SK-N-SH treated with all-trans-retinoic acid at 6 μM for 48 hours (cell line): ENCODE results near the gene BCKDHB.

ENCODE experiments used
- ATAC-seq: fragments of 200-7000 bp; cut with Tn5 transposase; 3 replicates; pipeline ENCODE4 v1.9.1; 2020; ENCODE audit warnings: mild to moderate bottlenecking, moderate library complexity
- ARNTL ChIP-seq: fragments of 450-650 bp; formaldehyde crosslinking; IDR thresholded peaks from 2 replicates; pipeline ENCODE4 v1.5.0; 2020; ENCODE audit warnings: low read depth, mild to moderate bottlenecking, moderate library complexity, borderline replicate concordance
- BACH2 ChIP-seq: fragments of 250-450 bp; sonication (Bioruptor Pico); IDR thresholded peaks from 2 replicates; pipeline ENCODE4 v1.9.0; 2021; ENCODE audit warnings: mild to moderate bottlenecking, borderline replicate concordance
- CREB5 ChIP-seq: fragments of 250-450 bp; sonication (Bioruptor Pico); IDR thresholded peaks from 2 replicates; pipeline ENCODE4 v1.5.1; 2020; ENCODE audit warnings: low read depth, mild to moderate bottlenecking, moderate library complexity
- CSDC2 ChIP-seq: fragments of 250-450 bp; sonication (Bioruptor Pico); IDR thresholded peaks from 2 replicates; pipeline ENCODE4 v1.5.0; 2020; ENCODE audit warnings: mild to moderate bottlenecking, moderate library complexity
- CSRNP3 ChIP-seq: fragments of 250-450 bp; sonication (Bioruptor Pico); IDR thresholded peaks from 2 replicates; pipeline ENCODE4 v1.5.1; 2021; ENCODE audit warnings: mild to moderate bottlenecking, moderate library complexity
- ESRRG ChIP-seq: fragments of 250-450 bp; sonication (Bioruptor Pico); IDR thresholded peaks from 2 replicates; pipeline ENCODE4 v1.6.1; 2021; ENCODE audit warnings: mild to moderate bottlenecking
- GLIS3 ChIP-seq: fragments of 250-450 bp; sonication (Bioruptor Pico); IDR thresholded peaks from 2 replicates; pipeline ENCODE4 v1.5.0; 2020; ENCODE audit warnings: mild to moderate bottlenecking, moderate library complexity
- ISL1 ChIP-seq: fragments of 250-450 bp; sonication (Bioruptor Pico); IDR thresholded peaks from 2 replicates; pipeline ENCODE4 v2.1.2; 2022; ENCODE audit warnings: mild to moderate bottlenecking, moderate library complexity
- OSR1 ChIP-seq: fragments of 250-450 bp; sonication (Bioruptor Pico); IDR thresholded peaks from 2 replicates; pipeline ENCODE4 v1.8.0; 2022; ENCODE audit warnings: moderate library complexity, mild to moderate bottlenecking, inconsistent platforms
- PATZ1 ChIP-seq: fragments of 250-450 bp; sonication (Bioruptor Pico); IDR thresholded peaks from 2 replicates; pipeline ENCODE4 v1.8.0; 2020; ENCODE audit warnings: mild to moderate bottlenecking, moderate library complexity, borderline replicate concordance
- POU6F1 ChIP-seq: fragments of 250-450 bp; sonication (Bioruptor Pico); IDR thresholded peaks from 2 replicates; pipeline ENCODE4 v1.8.0; 2021; ENCODE audit warnings: low read depth, mild to moderate bottlenecking, moderate library complexity, borderline replicate concordance
- RARB ChIP-seq: fragments of 250-450 bp; sonication (Bioruptor Pico); IDR thresholded peaks from 2 replicates; pipeline ENCODE4 v1.8.0; 2021; ENCODE audit warnings: mild to moderate bottlenecking, moderate library complexity
- SNAI2 ChIP-seq: fragments of 250-450 bp; sonication (Bioruptor Pico); IDR thresholded peaks from 2 replicates; pipeline ENCODE4 v1.5.0; 2020; ENCODE audit warnings: mild to moderate bottlenecking, moderate library complexity
- TCF4 ChIP-seq: fragments of 250-450 bp; sonication (Bioruptor Pico); IDR thresholded peaks from 2 replicates; pipeline ENCODE4 v1.8.0; 2021; ENCODE audit warnings: mild to moderate bottlenecking, moderate library complexity, borderline replicate concordance
- TOX ChIP-seq: fragments of 250-450 bp; sonication (Bioruptor Pico); IDR thresholded peaks from 2 replicates; pipeline ENCODE4 v1.8.0; 2021; ENCODE audit warnings: mild to moderate bottlenecking, moderate library complexity, borderline replicate concordance
- ZC3H10 ChIP-seq: fragments of 250-450 bp; sonication (Bioruptor Pico); IDR thresholded peaks from 2 replicates; pipeline ENCODE4 v1.5.1; 2021; ENCODE audit warnings: mild to moderate bottlenecking, moderate library complexity
- ZFP3 ChIP-seq: fragments of 250-450 bp; sonication (Bioruptor Pico); IDR thresholded peaks from 2 replicates; pipeline ENCODE4 v1.5.0; 2020; ENCODE audit warnings: mild to moderate bottlenecking, moderate library complexity
- ZFP30 ChIP-seq: fragments of 450-650 bp; formaldehyde crosslinking; IDR thresholded peaks from 2 replicates; pipeline ENCODE4 v1.5.0; 2022; ENCODE audit warnings: mild to moderate bottlenecking, moderate library complexity
- ZNF565 ChIP-seq: fragments of 450-650 bp; formaldehyde crosslinking; conservative IDR thresholded peaks from 2 replicates; pipeline ENCODE4 v1.5.0; 2020; ENCODE audit warnings: low read depth, mild to moderate bottlenecking, moderate library complexity
- ZNF70 ChIP-seq: fragments of 450-650 bp; formaldehyde crosslinking; IDR thresholded peaks from 2 replicates; pipeline ENCODE4 v1.5.0; 2020; ENCODE audit warnings: mild to moderate bottlenecking, moderate library complexity
- ZNF8 ChIP-seq: fragments of 450-650 bp; formaldehyde crosslinking; IDR thresholded peaks from 2 replicates; pipeline ENCODE4 v1.5.0; 2020; ENCODE audit warnings: mild to moderate bottlenecking, moderate library complexity

BCKDHB gene

GRCh38 chr6:80329496-80329895 is 223.0 kb downstream of the BCKDHB start:
- ATAC-seq = peak; percentile 19
- TF ChIP-seq TCF4 (CRISPR knock-in tag) (no peak), ZC3H10 (CRISPR knock-in tag) (no peak), ESRRG (CRISPR knock-in tag) (no peak), ARNTL (CRISPR knock-in tag) (no peak), TOX (CRISPR knock-in tag) (no peak), ZFP3 (CRISPR knock-in tag) (no peak)

- ATAC-seq = no peak
- TF ChIP-seq PATZ1 (no peak), RARB (CRISPR knock-in tag) (no peak)
Measured at GRCh38 chr6:80330961-80331360, 224.5 kb downstream of the BCKDHB start.

- peak; percentile 45 for ATAC-seq
- no peak for TF ChIP-seq OSR1 (CRISPR knock-in tag)
- no peak for TF ChIP-seq CSDC2 (CRISPR knock-in tag)
- TF ChIP-seq ZNF565 = no peak
- TF ChIP-seq TCF4 (CRISPR knock-in tag) = no peak
- no peak for TF ChIP-seq RARB (CRISPR knock-in tag)
- TF ChIP-seq BACH2 (CRISPR knock-in tag) = no peak
- TF ChIP-seq ARNTL (CRISPR knock-in tag) = no peak
- no peak for TF ChIP-seq ZNF8 (CRISPR knock-in tag)
- TF ChIP-seq GLIS3 (CRISPR knock-in tag) = no peak
- TF ChIP-seq POU6F1 = no peak
- no peak for TF ChIP-seq TOX (CRISPR knock-in tag)
- no peak for TF ChIP-seq CREB5 (CRISPR knock-in tag)
- no peak for TF ChIP-seq ESRRG (CRISPR knock-in tag)
- no peak for TF ChIP-seq ZNF70 (CRISPR knock-in tag)
- no peak for TF ChIP-seq ZFP3 (CRISPR knock-in tag)
- no peak for TF ChIP-seq ZC3H10 (CRISPR knock-in tag)
- TF ChIP-seq PATZ1 = no peak
- no peak for TF ChIP-seq ISL1
- no peak for TF ChIP-seq ZFP30 (CRISPR knock-in tag)
- TF ChIP-seq SNAI2 (CRISPR knock-in tag) = no peak
Measured at GRCh38 chr6:80331522-80331921, 225.1 kb downstream of the BCKDHB start.

- ATAC-seq = peak; percentile 26; the same call in 1 of the 3 replicates
- TF ChIP-seq CSRNP3 (no peak), ZC3H10 (CRISPR knock-in tag) (no peak)
Measured at GRCh38 chr6:80331974-80332373, 225.5 kb downstream of the BCKDHB start.
